ENCODE data around the gene PSMD11. TPM values are rescaled to one million over a fixed set of nuclear protein-coding genes. Genes with fewer than 3 reads are reported as not detected.
"Not testable (repeated sequence)": the region's sequence is repeated elsewhere in the genome, so short reads cannot be mapped to it uniquely, and the experiment has no call there.

Gene PSMD11
- total RNA-seq, 1 donor from 2014 or later: 58.8 TPM

DNA sequence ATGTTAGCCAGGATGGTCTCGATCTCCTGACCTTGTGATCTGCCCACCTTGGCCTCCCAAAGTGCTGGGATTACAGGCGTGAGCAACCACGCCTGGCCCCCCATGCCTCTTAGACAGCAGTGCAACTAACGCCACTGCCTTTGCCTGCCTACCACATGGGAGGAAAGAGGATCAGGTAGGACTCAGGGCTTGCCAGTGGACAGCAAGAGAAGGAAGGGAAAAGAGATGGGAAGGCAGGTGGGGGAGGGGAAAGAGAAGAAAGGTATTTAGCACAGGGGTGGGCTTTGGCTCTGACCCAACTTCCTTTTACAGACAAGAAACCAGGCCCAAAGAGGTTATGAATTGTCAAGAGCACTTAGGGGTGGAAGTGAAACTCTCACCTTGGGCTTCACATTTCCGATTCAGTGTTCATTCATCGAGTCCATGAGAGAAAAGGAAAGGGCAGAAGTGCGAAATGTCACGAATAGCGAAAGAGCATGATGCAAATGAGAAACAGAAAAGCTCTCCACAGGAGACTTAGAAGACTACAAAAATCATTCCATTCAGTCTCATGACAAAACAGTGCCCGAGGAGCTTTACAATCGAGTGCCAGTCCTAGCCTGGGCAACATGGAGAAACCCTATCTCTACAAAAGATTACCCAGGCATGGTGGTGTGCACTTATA lies 78.8 kb downstream of the PSMD11 start:
- DNase-seq (ENCODE audit: low spot score): no peak
- intact Hi-C loops (cut with DNase I): no loop called here
- no peak for ATAC-seq

DNA sequence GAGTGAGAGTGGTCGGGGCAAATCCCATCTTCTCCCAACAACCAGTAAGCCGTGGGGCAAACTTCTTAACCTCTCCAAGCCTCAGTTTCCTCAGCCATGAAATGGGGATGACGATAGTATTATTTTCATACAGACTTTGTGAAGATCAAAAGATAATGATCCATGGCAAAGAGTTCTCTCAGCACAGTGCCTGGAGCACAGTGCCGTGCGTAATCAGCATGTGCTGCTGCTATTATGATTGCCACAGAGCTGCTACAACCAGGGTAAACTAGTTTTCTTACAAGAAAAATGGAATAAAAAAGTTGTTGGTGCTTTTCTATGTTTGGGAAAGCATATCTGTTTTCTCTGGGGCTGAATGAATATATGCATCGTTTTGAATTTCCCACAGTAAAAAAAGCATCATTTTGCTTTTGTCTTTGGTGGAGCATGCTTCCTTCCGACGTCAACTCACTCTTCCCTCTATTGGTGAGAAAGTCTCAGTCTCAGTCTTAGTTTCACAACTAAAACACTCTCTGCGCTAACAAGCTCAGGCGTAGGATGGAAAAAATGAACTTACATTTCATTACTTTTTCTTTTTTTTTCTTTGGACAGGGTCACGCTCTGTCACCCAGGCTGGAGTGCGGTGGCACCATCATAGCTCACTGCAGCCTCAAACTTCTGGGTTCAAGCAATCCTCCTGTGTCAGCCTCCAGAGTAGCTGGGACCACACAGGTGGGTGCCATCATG lies 79.7 kb downstream of the PSMD11 start:
- intact Hi-C loops (cut with DNase I): no loop called here
- DNase-seq (ENCODE audit: low spot score) (no peak), ATAC-seq (no peak)

DNA sequence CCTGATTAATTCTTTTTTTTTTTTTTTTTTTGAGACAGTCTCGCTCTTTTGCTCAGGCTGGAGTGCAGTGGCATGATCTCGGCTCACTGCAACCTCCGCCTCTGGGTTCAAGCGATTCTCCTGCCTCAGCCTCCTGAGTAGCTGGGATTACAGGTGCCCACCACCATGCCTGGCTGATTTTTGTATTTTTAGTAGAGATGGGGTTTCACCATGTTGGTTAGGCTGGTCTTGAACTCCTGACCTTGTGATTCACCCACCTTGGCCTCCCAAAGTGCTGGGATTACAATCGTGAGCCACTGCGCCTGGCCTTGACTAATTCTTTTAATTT lies 80.2 kb downstream of the PSMD11 start:
- ATAC-seq; DNase-seq (ENCODE audit: low spot score); intact Hi-C loops (cut with DNase I): not testable (repeated sequence)

DNA sequence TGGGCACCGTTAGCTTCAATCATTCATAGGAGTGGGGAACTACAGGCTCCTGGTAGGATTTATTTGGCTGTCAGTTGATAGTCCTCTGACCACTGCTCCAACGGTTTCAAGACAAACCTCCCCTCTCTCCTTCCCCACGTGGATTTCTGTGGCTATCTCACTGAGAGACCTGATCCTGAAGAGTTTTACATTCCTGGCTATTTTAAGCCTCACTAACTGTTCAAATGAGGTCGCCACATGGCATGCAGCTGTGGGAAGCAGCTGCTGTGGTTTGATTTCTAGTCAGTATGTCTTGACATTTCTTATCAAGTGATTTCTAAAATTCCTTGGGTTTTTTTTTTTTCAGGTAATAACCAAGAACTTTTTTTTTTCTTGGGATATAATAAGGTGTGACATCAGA lies 80.8 kb downstream of the PSMD11 start:
- no peak for DNase-seq (ENCODE audit: low spot score)
- intact Hi-C loops (cut with DNase I): no loop called here
- ATAC-seq: no peak

DNA sequence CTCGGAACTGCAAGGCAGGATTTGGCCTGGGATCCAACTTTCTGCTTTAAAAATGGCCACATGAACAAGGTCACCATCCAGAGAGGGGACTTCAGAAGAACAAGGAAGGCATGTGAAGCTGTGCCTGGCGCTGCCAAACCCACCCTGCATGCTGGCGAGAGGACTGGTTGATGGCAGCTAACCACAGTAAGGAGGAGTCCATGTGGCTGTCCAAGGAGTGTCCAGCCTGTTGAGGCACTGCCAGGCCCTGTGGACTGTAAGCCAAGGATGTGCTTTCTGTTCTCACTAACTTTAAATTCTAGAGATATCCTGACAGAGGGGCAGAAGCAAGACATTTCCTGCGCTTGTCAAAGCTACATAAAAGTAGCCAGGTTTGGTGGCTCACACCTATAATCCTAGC lies 82.8 kb downstream of the PSMD11 start:
- no peak for DNase-seq (ENCODE audit: low spot score)
- ATAC-seq: no peak
- intact Hi-C loops (cut with DNase I): no loop called here

DNA sequence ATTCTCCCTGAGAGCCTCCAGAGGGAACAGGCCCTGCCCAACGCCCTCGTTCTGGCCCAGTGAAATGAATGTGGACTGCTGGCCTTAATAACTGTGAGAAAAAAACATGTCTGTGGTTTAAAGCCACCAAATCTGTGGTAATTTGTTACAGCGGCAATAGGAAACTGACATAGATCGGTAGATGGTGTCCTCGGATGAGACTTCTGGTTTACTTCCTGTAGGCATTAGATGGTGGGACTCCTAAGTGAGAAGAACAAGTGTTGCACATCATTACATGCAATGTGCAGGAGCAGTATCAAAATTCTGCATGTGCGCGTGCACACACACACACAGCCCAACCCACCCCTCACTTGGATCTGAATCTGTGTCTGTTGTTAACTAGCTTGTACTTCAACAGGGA lies 84.5 kb downstream of the PSMD11 start:
- no peak for ATAC-seq
- intact Hi-C loops (cut with DNase I): no loop called here

DNA sequence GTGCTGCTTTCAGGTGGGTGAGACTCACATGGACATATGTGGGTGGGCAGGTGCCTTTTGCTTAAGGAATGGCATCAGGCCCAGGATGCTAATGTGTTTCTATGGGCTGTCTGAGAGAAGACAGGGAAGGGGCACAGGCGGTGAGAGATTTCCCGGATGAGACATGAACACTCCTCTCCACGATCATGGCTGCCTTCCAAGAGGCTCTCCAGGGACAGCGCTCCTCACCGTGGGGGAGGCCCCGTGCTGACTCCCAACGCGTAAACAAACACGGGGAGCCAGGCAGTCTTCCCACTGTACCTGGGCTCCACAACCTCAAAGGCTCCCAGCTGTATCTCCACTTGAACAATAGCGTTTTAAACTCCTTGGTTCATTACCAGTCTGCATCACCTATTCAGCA lies 85.3 kb downstream of the PSMD11 start:
- no peak for ATAC-seq
- DNase-seq (ENCODE audit: low spot score): no peak
- intact Hi-C loops (cut with DNase I): no loop called here

More for the DNA sequence above, 84.5 kb downstream of the PSMD11 start:
- no peak for DNase-seq (ENCODE audit: low spot score)

Other genes starting within 250 kb of the PSMD11 start
- 1.1 TPM for gene RHBDL3, start 178.7 kb upstream of the PSMD11 start, total RNA-seq
- gene C17orf75, start 102.3 kb upstream of the PSMD11 start, total RNA-seq: 12.1 TPM
- gene ZNF207, start 94.4 kb upstream of the PSMD11 start, total RNA-seq: 169 TPM
- 1.3 TPM for gene CDK5R1, start 42.5 kb downstream of the PSMD11 start, total RNA-seq

All from sciatic nerve (tissue), 2 donors.